Gastroesophageal sphincter (tissue), 4 donors: ENCODE results near the gene ZNF526. TPM values are rescaled to one million over a fixed set of nuclear protein-coding genes. Genes with fewer than 3 reads are reported as not detected.

ENCODE experiments used
- ATAC-seq: fragments of 150-250 bp; one replicate; pipeline ENCODE4 v1.9.1; 2016; ENCODE audit warnings: mild to moderate bottlenecking, moderate library complexity
- H3K27ac ChIP-seq, 4 donors: fragments of 200-600 bp; sonication (generic) in 3 of 4; 1 replicate in 3 of 4; 2 replicates in 1 of 4; pipeline ENCODE4 v1.5.1; 2016 to 2019
- H3K27me3 ChIP-seq: fragments of 200-600 bp; sonication (generic); one replicate; pipeline ENCODE4 v1.5.1; 2019
- H3K36me3 ChIP-seq, 2 donors: fragments of 200-600 bp; sonication (generic); one replicate each; pipeline ENCODE4 v1.5.1; 2019; ENCODE audit warnings: control low read depth in 1 of 2
- H3K4me1 ChIP-seq, 3 donors: fragments of 200-600 bp; sonication (generic); 1 replicate in 2 of 3; 2 replicates in 1 of 3; pipeline ENCODE4 v1.5.1; 2016 to 2019; ENCODE audit warnings: control low read depth in 2 of 3
- H3K4me3 ChIP-seq, 2 donors: fragments of 200-600 bp; sonication (generic); one replicate each; pipeline ENCODE4 v1.5.1; 2019; ENCODE audit warnings: mild to moderate bottlenecking in 1 of 2, moderate library complexity in 1 of 2
- H3K9me3 ChIP-seq, 3 donors: fragments of 200-600 bp; sonication (generic); one replicate each; pipeline ENCODE4 v1.5.1; 2017 to 2019; ENCODE audit warnings: control low read depth in 2 of 3
- CTCF ChIP-seq, 4 experiments: fragments of 200-600 bp in 2 of 4; fragments of 450-650 bp in 2 of 4; sonication (generic) in 1 of 4; IDR thresholded peaks; one replicate each; pipeline ENCODE4 v1.5.1; 2017 to 2019; ENCODE audit warnings: antibody characterized with exemption in 4 of 4, mild to moderate bottlenecking in 2 of 4, moderate library complexity in 2 of 4
- EP300 ChIP-seq: sonication (generic); formaldehyde crosslinking; IDR thresholded peaks from one replicate; pipeline ENCODE4 v1.6.1; 2017; ENCODE audit warnings: antibody characterized with exemption, mild to moderate bottlenecking
- POLR2A ChIP-seq, 2 donors: fragments of 450-650 bp; IDR thresholded peaks; one replicate each; pipeline ENCODE4 v1.6.1; 2017; ENCODE audit warnings: antibody characterized with exemption in 2 of 2, mild to moderate bottlenecking in 2 of 2, moderate library complexity in 1 of 2
- POLR2AphosphoS5 ChIP-seq: sonication (generic); formaldehyde crosslinking; IDR thresholded peaks from one replicate; pipeline ENCODE4 v1.6.1; 2017; ENCODE audit warnings: antibody characterized with exemption
- WGBS, 2 donors: methylation state at CpG; one replicate each; pipeline ENCODE4 v1.1.5; 2018; ENCODE audit warnings: low coverage in 1 of 2; 5-methylcytosine and 5-hydroxymethylcytosine counted together
- total RNA-seq, 4 donors: library from RNA; depleted of rRNA; stranded (reverse); fragments of >200 nt; gene quantifications; one replicate each; pipeline ENCODE4 v1.1.0, GENCODE V29; 2016

The ZNF526 gene
- total RNA-seq, 4 donors from 2014 or later: 4.6 to 10.4 (median 7.8) TPM

DNA sequence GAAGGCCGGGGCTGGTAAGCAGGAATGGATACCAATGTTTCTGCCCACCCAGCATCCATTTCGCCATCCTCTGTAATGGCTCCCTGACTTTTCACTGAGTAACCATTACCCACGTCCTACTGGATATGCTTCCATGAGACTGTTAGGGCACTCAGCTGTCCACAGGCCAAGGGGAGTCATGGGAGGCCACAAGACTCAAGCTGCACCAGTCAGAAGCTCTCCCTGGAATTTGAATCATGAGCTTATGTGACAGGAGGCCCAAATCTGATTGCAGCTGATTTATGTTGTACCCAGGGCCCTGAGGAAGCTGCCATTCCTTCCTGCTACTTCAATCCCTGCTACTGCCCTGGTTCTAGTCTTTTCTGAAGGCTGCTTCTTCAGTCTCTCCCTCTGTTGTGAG, 31.0 kb upstream of the ZNF526 start:
- TF ChIP-seq EP300 (no peak), POLR2AphosphoS5 (no peak), CTCF (IDR thresholded peaks at IDR 0.05) (no peak), POLR2A (IDR thresholded peaks at IDR 0.05) (no peak)
- no peak overlapping the region for H3K4me3 ChIP-seq
- WGBS, 2 donors: 51 to 69% methylated on average over 3 of the region's 3 CpGs
- ATAC-seq: no peak
- H3K36me3 ChIP-seq: no peaks in the 10 kb centered on the region
- no peak overlapping the region for H3K27ac ChIP-seq
- H3K27me3 ChIP-seq: no peaks in the 10 kb centered on the region
- H3K4me1 ChIP-seq: no peaks in the 10 kb centered on the region
- H3K9me3 ChIP-seq: no peaks in the 10 kb centered on the region

DNA sequence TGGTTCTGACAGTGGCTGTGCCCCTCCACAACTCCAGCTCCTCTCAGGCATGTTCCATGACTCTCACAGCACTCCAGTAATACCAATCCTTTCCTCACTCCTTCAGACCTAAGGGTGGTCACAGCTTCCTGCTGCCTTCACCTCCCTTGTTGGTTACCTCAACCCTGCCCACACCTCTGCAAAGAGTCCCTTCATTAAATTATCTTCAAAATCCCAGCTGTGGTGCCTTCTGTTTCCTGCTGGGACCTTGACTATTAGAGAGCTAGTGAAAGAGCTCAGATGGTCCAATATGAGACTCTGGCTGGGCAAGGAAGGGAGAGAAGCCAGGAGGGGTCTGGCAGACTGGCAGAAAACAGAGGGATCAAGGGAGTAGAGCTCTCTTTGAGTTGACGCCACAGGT, 28.8 kb upstream of the ZNF526 start:
- H3K36me3 ChIP-seq: peaks cover 0 to 5% of the 10 kb centered on the region in 2 donors
- no peaks in the 10 kb centered on the region for H3K4me1 ChIP-seq
- TF ChIP-seq POLR2AphosphoS5 (no peak), POLR2A (IDR thresholded peaks at IDR 0.05) (no peak), EP300 (no peak), CTCF (IDR thresholded peaks at IDR 0.05) (no peak)
- H3K4me3 ChIP-seq: no peak overlapping the region
- H3K27me3 ChIP-seq: no peaks in the 10 kb centered on the region
- no peaks in the 10 kb centered on the region for H3K9me3 ChIP-seq
- 75 to 83% methylated on average over 1 of the region's 1 CpG for WGBS, 2 donors
- no peak for ATAC-seq
- H3K27ac ChIP-seq: no peak overlapping the region

DNA sequence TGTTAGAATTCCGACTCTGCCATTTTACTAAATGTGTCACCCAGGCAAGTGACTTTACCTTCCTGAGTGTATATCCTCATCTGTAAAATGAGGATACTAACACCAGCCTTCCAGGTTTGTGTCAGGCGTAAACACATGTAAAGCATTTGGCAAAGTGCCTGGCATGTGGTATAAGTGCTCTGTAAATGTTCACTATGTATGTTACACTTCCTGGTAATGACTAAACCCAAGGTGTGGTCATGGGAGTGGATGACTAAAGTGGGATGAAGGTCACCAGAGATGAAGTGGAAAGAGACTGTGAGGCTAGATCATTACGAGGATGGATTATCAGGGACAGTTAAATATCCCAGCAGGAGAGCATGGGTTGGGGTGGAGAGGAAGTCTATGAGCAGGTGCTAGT, 28.3 kb upstream of the ZNF526 start:
- no peak for ATAC-seq
- whole genome bisulfite sequencing, 2 donors: 49 to 70% methylated on average over 3 of the region's 3 CpGs
- H3K27me3 ChIP-seq: no peaks in the 10 kb centered on the region
- no peaks in the 10 kb centered on the region for H3K9me3 ChIP-seq
- H3K36me3 ChIP-seq: peaks cover 0 to 7% of the 10 kb centered on the region in 2 donors
- TF ChIP-seq EP300 (no peak), CTCF (IDR thresholded peaks at IDR 0.05) (no peak), POLR2A (IDR thresholded peaks at IDR 0.05) (no peak), POLR2AphosphoS5 (no peak)
- no peaks in the 10 kb centered on the region for H3K4me1 ChIP-seq
- no peak overlapping the region for H3K4me3 ChIP-seq
- H3K27ac ChIP-seq: no peak overlapping the region

DNA sequence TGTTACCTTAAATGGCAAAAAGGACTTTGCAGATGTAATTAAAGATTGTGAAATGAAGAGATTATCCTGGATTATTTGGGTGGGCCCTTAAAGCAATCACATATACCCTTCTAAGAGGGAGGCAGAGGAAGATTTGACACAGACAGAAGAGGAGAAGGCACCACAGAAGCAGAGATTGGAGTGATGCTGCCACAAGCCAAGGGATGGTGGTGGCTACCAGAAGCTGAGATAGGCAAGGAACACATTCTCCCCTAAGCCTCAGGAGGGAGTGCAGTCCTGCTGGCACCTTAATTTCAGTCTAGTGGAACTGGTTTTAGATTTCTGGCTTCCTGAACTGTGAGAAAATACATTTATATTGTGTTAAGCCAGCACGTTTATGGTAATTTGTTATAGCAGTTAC, 26.8 kb upstream of the ZNF526 start:
- no peak overlapping the region for H3K4me3 ChIP-seq
- 30 to 78% methylated on average over 1 of the region's 1 CpG for WGBS, 2 donors
- no peak for ATAC-seq
- no peaks in the 10 kb centered on the region for H3K4me1 ChIP-seq
- H3K36me3 ChIP-seq: peaks cover 0 to 19% of the 10 kb centered on the region in 2 donors
- TF ChIP-seq EP300 (no peak), POLR2A (IDR thresholded peaks at IDR 0.05) (no peak), CTCF (IDR thresholded peaks at IDR 0.05) (no peak), POLR2AphosphoS5 (no peak)
- no peak overlapping the region for H3K27ac ChIP-seq
- H3K9me3 ChIP-seq: no peaks in the 10 kb centered on the region
- no peaks in the 10 kb centered on the region for H3K27me3 ChIP-seq

- Histone ChIP-seq H3K27me3 (no peaks in the 10 kb centered on the region), H3K36me3 (peaks cover 0 to 23% of the 10 kb centered on the region in 2 donors), H3K27ac (no peak overlapping the region), H3K4me3 (no peak overlapping the region), H3K4me1 (peaks cover 0 to under 1% (median 0%) of the 10 kb centered on the region in 3 donors), H3K9me3 (no peaks in the 10 kb centered on the region)
- 49 to 57% methylated on average over 3 of the region's 3 CpGs for WGBS, 2 donors
- no peak for ATAC-seq
- TF ChIP-seq POLR2AphosphoS5: no peak
- no peak for TF ChIP-seq CTCF (IDR thresholded peaks at IDR 0.05)
- no peak for TF ChIP-seq POLR2A (IDR thresholded peaks at IDR 0.05)
- no peak for TF ChIP-seq EP300
Observed at GRCh38 chr19:42193706-42194105, 26.4 kb upstream of the ZNF526 start.
